Measurements from ENCODE around the gene PCDHGB5.
"Not testable (repeated sequence)": the region's sequence is repeated elsewhere in the genome, so short reads cannot be mapped to it uniquely, and the experiment has no call there.

PCDHGB5 gene

DNA sequence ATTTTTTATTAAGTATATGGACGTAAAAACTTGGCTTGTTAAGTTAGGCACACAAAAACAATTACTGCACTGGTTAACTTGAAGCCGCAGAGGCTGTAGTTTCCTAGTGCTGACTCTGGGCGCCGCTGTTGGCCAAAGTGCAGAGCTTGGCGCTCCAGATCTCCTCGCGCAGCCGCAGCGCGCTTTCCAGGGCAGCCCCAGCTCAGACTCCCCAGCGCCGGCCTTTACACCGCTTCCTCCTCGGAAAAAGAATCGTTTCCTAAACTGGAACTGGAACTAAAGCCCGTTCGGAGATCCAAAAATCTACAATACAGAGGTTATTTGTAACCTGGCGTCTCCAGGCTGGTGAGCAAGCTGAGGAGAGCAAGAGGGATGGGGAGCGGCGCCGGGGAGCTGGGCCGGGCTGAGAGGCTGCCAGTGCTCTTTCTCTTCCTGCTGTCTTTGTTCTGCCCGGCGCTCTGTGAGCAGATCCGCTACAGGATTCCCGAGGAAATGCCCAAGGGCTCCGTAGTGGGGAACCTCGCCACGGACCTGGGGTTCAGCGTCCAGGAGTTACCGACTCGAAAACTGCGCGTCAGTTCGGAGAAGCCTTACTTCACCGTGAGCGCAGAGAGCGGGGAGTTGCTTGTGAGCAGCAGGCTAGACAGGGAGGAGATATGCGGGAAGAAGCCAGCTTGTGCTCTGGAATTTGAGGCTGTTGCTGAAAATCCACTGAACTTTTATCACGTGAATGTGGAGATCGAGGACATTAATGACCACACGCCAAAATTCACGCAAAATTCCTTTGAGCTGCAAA is at the start of gene PCDHGB5:
PCDHGB5 (plus strand) TSS at position 192 of the 796 bp plus-strand sequence; CDS start at position 373, 181 bp downstream.
- DNase-seq (ENCODE audit: low read depth, low spot score); H3K4me3 ChIP-seq (ENCODE audit: insufficient read length, low read depth); H3K27me3 ChIP-seq (ENCODE audit: insufficient read depth, insufficient read length); H3K9ac ChIP-seq (ENCODE audit: insufficient read length, low read depth); H3K4me1 ChIP-seq (ENCODE audit: insufficient read depth, insufficient read length); H3K36me3 ChIP-seq (ENCODE audit: insufficient read depth, insufficient read length, low read length): not testable (repeated sequence)
- H3K9me3 ChIP-seq (ENCODE audit: insufficient read depth, low read length) = peaks cover 13% of the 10 kb centered on the region; the same call in 1 of the 2 replicates

- Histone ChIP-seq H3K9me3 (ENCODE audit: insufficient read depth, low read length) (peaks cover 34% of the 10 kb centered on the region), H3K4me3 (ENCODE audit: insufficient read length, low read depth) (no peak within 1 kb of the TSS), H3K4me1 (ENCODE audit: insufficient read depth, insufficient read length) (no peaks in the 10 kb centered on the region), H3K27me3 (ENCODE audit: insufficient read depth, insufficient read length) (no peaks in the 10 kb centered on the region), H3K9ac (ENCODE audit: insufficient read length, low read depth) (no peak within 1 kb of the TSS), H3K36me3 (ENCODE audit: insufficient read depth, insufficient read length, low read length) (no peaks in the 10 kb centered on the region)
- no peak for DNase-seq (ENCODE audit: low read depth, low spot score)
- TF ChIP-seq SUZ12 (IDR thresholded peaks at IDR 0.05; ENCODE audit: extremely low read depth, insufficient read depth, insufficient read length) (no peak), ZNF274 (IDR thresholded peaks at IDR 0.05; ENCODE audit: low read depth, low read length) (no peak), YY1 (IDR thresholded peaks at IDR 0.05; ENCODE audit: insufficient read depth, insufficient read length) (no peak)
Observed at GRCh38 chr5:141349917-141350619, 47.7 kb upstream of the PCDHGB5 start, which contains the start of gene PCDHGB1. PCDHGB1 (plus strand) TSS chr5:141350099; CDS start chr5:141350261, 162 bp downstream.

GRCh38 chr5:141351591-141351990 is 46.2 kb upstream of the PCDHGB5 start:
- no peaks in the 10 kb centered on the region for H3K36me3 ChIP-seq (ENCODE audit: insufficient read depth, insufficient read length, low read length)
- peaks cover 45% of the 10 kb centered on the region for H3K9me3 ChIP-seq (ENCODE audit: insufficient read depth, low read length)
- H3K27me3 ChIP-seq (ENCODE audit: insufficient read depth, insufficient read length) = no peaks in the 10 kb centered on the region
- H3K4me1 ChIP-seq (ENCODE audit: insufficient read depth, insufficient read length) = no peaks in the 10 kb centered on the region
- H3K4me3 ChIP-seq (ENCODE audit: insufficient read length, low read depth) = no peak overlapping the region
- no peak overlapping the region for H3K9ac ChIP-seq (ENCODE audit: insufficient read length, low read depth)
- DNase-seq (ENCODE audit: low read depth, low spot score) = no peak
- no peak for TF ChIP-seq YY1 (IDR thresholded peaks at IDR 0.05; ENCODE audit: insufficient read depth, insufficient read length)
- no peak for TF ChIP-seq ZNF274 (IDR thresholded peaks at IDR 0.05; ENCODE audit: low read depth, low read length)
- no peak for TF ChIP-seq SUZ12 (IDR thresholded peaks at IDR 0.05; ENCODE audit: extremely low read depth, insufficient read depth, insufficient read length)

- H3K27me3 ChIP-seq (ENCODE audit: insufficient read depth, insufficient read length) = no peaks in the 10 kb centered on the region
Observed at GRCh38 chr5:141354900-141355469, 42.8 kb upstream of the PCDHGB5 start, which contains the start of gene PCDHGA4. PCDHGA4 (plus strand) TSS chr5:141355021; CDS start chr5:141355108, 87 bp downstream.

GRCh38 chr5:141355641-141356040 is 42.1 kb upstream of the PCDHGB5 start:
- H3K4me3 ChIP-seq (ENCODE audit: insufficient read length, low read depth) = no peak overlapping the region
- peaks cover 47% of the 10 kb centered on the region for H3K9me3 ChIP-seq (ENCODE audit: insufficient read depth, low read length)
- no peak for TF ChIP-seq YY1 (IDR thresholded peaks at IDR 0.05; ENCODE audit: insufficient read depth, insufficient read length)

More at GRCh38 chr5:141354900-141355469, 42.8 kb upstream of the PCDHGB5 start, which contains the start of gene PCDHGA4:
- no peaks in the 10 kb centered on the region for H3K36me3 ChIP-seq (ENCODE audit: insufficient read depth, insufficient read length, low read length)
- H3K9me3 ChIP-seq (ENCODE audit: insufficient read depth, low read length) = peaks cover 51% of the 10 kb centered on the region
- H3K4me3 ChIP-seq (ENCODE audit: insufficient read length, low read depth) = no peak within 1 kb of the TSS
- no peak within 1 kb of the TSS for H3K9ac ChIP-seq (ENCODE audit: insufficient read length, low read depth)
- no peak for DNase-seq (ENCODE audit: low read depth, low spot score)
- H3K4me1 ChIP-seq (ENCODE audit: insufficient read depth, insufficient read length) = no peaks in the 10 kb centered on the region
- TF ChIP-seq SUZ12 (IDR thresholded peaks at IDR 0.05; ENCODE audit: extremely low read depth, insufficient read depth, insufficient read length) (no peak), YY1 (IDR thresholded peaks at IDR 0.05; ENCODE audit: insufficient read depth, insufficient read length) (no peak), ZNF274 (IDR thresholded peaks at IDR 0.05; ENCODE audit: low read depth, low read length) (no peak)

GRCh38 chr5:141356133-141356532 is 41.6 kb upstream of the PCDHGB5 start:
- Histone ChIP-seq H3K4me3 (ENCODE audit: insufficient read length, low read depth) (no peak overlapping the region), H3K9me3 (ENCODE audit: insufficient read depth, low read length) (peaks cover 42% of the 10 kb centered on the region), H3K4me1 (ENCODE audit: insufficient read depth, insufficient read length) (no peaks in the 10 kb centered on the region), H3K27me3 (ENCODE audit: insufficient read depth, insufficient read length) (no peaks in the 10 kb centered on the region), H3K36me3 (ENCODE audit: insufficient read depth, insufficient read length, low read length) (no peaks in the 10 kb centered on the region), H3K9ac (ENCODE audit: insufficient read length, low read depth) (no peak overlapping the region)
- DNase-seq (ENCODE audit: low read depth, low spot score) = no peak
- no peak for TF ChIP-seq YY1 (IDR thresholded peaks at IDR 0.05; ENCODE audit: insufficient read depth, insufficient read length)
- TF ChIP-seq ZNF274 (IDR thresholded peaks at IDR 0.05; ENCODE audit: low read depth, low read length) = no peak
- TF ChIP-seq SUZ12 (IDR thresholded peaks at IDR 0.05; ENCODE audit: extremely low read depth, insufficient read depth, insufficient read length) = no peak

More at GRCh38 chr5:141355641-141356040, 42.1 kb upstream of the PCDHGB5 start:
- Histone ChIP-seq H3K4me1 (ENCODE audit: insufficient read depth, insufficient read length) (no peaks in the 10 kb centered on the region), H3K36me3 (ENCODE audit: insufficient read depth, insufficient read length, low read length) (no peaks in the 10 kb centered on the region), H3K9ac (ENCODE audit: insufficient read length, low read depth) (no peak overlapping the region), H3K27me3 (ENCODE audit: insufficient read depth, insufficient read length) (no peaks in the 10 kb centered on the region)
- no peak for DNase-seq (ENCODE audit: low read depth, low spot score)

GRCh38 chr5:141356950-141357349 is 40.8 kb upstream of the PCDHGB5 start:
- Histone ChIP-seq H3K36me3 (ENCODE audit: insufficient read depth, insufficient read length, low read length) (no peaks in the 10 kb centered on the region), H3K9me3 (ENCODE audit: insufficient read depth, low read length) (peaks cover 37% of the 10 kb centered on the region), H3K9ac (ENCODE audit: insufficient read length, low read depth) (no peak overlapping the region), H3K27me3 (ENCODE audit: insufficient read depth, insufficient read length) (no peaks in the 10 kb centered on the region), H3K4me1 (ENCODE audit: insufficient read depth, insufficient read length) (no peaks in the 10 kb centered on the region), H3K4me3 (ENCODE audit: insufficient read length, low read depth) (no peak overlapping the region)
- TF ChIP-seq YY1 (IDR thresholded peaks at IDR 0.05; ENCODE audit: insufficient read depth, insufficient read length) (no peak), ZNF274 (IDR thresholded peaks at IDR 0.05; ENCODE audit: low read depth, low read length) (no peak), SUZ12 (IDR thresholded peaks at IDR 0.05; ENCODE audit: extremely low read depth, insufficient read depth, insufficient read length) (no peak)
- DNase-seq (ENCODE audit: low read depth, low spot score) = no peak
